GM20000 (cell line): Measurements from ENCODE around the gene RHOJ.

Experiments
- DNase-seq: peaks from one replicate; pipeline ENCODE4 v3.0.0; 2012; ENCODE audit warnings: low spot score
- TF ChIP-seq, protein P1 (sequence below): IDR thresholded peaks from 2 replicates; pipeline ENCODE4 v1.5.1; 2012; ENCODE audit warnings: mild to moderate bottlenecking, control low read depth; ENCODE audit errors: extremely low read depth, missing control alignments

Gene RHOJ

DNA sequence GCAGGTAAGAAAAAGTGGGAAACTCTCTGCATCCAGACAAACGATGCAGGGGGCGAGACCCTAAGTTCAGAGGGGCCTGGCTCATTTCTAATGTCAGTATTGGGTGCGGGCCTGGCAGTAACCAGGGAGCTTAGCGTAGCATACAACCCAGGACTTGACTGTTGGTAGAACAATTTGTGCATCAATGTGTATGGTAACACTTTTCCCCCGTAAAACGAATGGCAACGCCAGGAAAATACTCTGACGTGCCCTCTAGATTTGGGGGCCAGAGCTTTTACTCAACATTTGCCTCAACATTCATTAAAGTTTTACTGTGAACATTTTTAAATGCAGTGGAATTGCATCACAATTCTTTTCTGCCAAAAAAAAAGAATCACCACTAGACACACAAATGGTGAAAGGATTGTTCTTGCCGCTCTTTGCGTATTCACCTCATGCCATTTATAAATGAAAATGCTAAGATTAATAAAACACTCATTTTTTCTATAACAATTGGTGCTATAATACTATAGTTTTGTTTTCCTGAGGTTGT lies 867 bp downstream of the RHOJ start:
- no peak for DNase-seq
- TF ChIP-seq, protein P1, sequence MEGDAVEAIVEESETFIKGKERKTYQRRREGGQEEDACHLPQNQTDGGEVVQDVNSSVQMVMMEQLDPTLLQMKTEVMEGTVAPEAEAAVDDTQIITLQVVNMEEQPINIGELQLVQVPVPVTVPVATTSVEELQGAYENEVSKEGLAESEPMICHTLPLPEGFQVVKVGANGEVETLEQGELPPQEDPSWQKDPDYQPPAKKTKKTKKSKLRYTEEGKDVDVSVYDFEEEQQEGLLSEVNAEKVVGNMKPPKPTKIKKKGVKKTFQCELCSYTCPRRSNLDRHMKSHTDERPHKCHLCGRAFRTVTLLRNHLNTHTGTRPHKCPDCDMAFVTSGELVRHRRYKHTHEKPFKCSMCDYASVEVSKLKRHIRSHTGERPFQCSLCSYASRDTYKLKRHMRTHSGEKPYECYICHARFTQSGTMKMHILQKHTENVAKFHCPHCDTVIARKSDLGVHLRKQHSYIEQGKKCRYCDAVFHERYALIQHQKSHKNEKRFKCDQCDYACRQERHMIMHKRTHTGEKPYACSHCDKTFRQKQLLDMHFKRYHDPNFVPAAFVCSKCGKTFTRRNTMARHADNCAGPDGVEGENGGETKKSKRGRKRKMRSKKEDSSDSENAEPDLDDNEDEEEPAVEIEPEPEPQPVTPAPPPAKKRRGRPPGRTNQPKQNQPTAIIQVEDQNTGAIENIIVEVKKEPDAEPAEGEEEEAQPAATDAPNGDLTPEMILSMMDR = no peak

DNA sequence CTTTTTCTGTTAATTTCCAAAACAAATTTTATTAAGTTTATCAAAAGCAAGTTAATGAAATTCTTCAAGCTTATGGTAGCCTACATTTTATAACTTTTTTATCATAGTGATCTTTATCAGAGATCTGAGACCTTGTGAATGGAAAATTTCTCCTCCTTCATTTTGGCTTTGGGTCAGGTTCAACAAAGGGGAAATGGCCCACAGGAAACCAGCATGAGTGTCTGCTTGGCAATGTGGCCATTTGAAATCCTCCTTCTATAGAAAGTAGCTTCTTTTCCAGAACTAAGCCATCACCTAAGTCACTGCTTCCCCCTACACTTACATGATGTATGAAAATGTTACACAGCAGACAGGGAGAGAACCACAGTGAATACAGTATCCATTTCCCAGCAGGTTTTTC lies 1.6 kb downstream of the RHOJ start:
- no peak for DNase-seq
- TF ChIP-seq, protein P1 = no peak

GRCh38 chr14:63209160-63209559 lies 4.9 kb downstream of the RHOJ start:
- TF ChIP-seq, protein P1 = no peak
- no peak for DNase-seq

GRCh38 chr14:63210812-63211211 lies 6.6 kb downstream of the RHOJ start:
- TF ChIP-seq, protein P1 = no peak
- DNase-seq = no peak

DNA sequence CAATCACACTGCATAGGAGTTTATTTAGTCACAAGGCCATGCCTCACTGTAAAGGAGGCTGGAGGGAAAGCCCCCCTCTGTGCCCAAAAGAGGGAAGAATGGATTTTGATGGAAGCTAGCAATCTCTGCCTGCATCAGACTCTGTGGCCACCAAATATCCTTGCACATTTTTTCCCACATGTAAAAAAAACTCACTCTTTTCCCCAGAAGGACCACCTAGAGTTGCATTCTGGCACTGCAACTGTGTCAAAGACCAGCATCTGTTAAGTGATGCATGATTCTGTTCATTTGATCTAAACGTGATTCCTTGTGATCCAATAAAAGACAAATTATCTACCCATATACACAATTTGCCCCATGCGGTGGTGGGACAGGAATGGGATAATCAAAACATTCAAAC lies 8.0 kb downstream of the RHOJ start:
- TF ChIP-seq, protein P1 = no peak
- DNase-seq = no peak

GRCh38 chr14:63212776-63213500 lies 8.7 kb downstream of the RHOJ start:
- DNase-seq = no peak
- TF ChIP-seq, protein P1 = no peak

DNA sequence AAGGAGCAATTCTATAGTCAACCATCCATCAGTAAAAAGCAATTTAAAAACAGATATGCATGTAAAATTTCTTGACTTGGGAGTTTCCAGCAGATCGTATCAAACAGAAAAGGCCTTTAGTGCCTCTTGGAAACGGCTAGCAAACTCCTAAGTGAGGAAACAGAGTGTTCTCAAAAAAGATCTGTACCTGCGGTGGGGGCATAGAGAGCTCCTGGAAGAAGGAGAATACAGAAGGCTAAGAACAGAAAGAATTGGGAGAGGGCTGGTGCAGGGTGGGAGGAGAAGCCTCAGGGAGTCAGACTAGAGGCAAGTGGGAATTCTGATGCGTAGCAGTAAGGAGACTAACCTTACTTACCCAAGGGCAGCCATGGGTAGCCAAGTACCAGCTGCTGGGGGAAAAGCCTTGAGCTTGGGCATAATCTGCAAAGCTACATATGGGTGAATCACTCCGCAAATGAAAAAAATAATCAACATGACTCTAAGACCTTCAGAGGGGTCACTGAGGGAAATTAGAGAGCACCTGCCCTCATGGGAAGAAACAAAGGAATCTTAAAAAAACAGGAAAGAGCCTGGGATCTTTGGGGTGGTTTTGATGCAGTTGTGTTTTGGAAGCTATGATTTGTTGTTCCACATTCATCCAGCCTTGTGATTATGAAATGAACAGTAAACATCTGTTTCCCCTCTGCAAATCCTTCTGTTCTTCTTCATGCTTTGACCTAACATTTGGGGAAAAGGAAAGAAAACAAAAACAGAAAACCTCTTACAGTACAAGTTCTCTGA lies 10.4 kb downstream of the RHOJ start:
- TF ChIP-seq, protein P1 = no peak

More for the DNA sequence above, 10.4 kb downstream of the RHOJ start:
- no peak for DNase-seq
